Stimulated activated CD8-positive, alpha-beta memory T cell treated with anti-CD3 and anti-CD28 coated beads, Interleukin-7, amount 100 ng/mL, for 48 hours (primary cell): Measurements from ENCODE around the gene TNFAIP8L1.
"Not testable (repeated sequence)": the region's sequence is repeated elsewhere in the genome, so short reads cannot be mapped to it uniquely, and the experiment has no call there.

Experiments used
- DNase-seq, 2 donors: peaks; one replicate each; pipeline ENCODE4 v3.0.0-alpha.2; 2020; ENCODE audit warnings: low read depth in 1 of 2; ENCODE audit errors: extremely low read depth in 1 of 2

Gene TNFAIP8L1

DNA sequence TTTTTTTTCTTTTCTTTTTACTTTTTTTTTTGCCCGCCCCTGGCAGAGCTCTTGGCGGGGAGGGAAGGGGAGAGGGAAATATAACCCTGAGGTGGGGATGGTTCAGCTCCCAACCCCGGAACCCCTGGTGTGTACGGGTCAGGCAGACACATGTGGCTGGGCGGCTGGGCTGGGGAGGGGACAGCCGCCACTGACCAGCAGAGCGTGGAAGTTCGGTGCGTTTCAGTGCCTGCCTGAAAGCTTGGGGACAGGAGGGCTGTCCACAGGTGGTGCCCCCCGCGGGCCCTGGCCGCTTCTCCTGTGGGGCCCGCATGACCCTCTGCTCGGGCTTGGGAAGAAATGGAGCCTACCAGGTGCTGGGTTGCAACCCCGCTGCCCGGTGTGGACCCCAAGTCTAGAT, 36.0 kb downstream of the TNFAIP8L1 start:
- DNase-seq: no peak

DNA sequence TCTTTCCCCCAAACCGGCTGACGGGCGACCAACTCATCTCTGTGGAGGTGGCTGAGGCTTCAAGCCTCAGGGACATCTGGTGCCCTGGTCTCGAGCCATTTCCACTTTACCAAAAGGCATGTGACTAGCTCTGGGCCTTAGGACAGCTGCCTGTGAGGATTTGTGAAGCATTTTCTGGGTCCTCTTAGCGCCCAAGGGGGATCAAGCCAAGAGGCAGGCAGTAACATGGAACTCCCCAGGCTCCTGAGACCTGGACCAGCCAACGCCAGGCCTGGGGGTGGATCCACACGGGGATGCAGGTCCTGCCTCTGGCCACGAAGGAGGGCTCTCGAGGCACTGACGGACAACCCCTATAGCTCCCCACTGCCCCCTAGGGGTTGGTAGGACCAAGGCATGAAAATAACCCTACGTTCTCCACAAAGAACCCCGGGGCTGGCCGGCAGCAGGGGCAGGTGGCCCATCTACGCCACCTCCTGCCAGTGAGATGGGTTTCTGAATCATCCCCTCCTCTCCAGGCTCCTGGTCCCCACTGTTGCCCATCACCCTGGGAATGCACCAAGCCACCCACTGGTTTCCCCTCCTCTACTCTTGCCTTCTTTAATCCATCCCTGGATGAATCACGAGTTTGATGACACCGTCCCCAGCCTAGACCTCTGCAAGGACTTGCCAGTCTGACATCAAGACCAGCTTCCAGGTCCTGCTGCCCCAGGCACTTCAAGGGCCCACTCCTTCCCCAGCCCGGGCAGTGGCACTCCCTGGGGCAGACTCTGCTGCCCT, 37.8 kb downstream of the TNFAIP8L1 start:
- DNase-seq: no peak

DNA sequence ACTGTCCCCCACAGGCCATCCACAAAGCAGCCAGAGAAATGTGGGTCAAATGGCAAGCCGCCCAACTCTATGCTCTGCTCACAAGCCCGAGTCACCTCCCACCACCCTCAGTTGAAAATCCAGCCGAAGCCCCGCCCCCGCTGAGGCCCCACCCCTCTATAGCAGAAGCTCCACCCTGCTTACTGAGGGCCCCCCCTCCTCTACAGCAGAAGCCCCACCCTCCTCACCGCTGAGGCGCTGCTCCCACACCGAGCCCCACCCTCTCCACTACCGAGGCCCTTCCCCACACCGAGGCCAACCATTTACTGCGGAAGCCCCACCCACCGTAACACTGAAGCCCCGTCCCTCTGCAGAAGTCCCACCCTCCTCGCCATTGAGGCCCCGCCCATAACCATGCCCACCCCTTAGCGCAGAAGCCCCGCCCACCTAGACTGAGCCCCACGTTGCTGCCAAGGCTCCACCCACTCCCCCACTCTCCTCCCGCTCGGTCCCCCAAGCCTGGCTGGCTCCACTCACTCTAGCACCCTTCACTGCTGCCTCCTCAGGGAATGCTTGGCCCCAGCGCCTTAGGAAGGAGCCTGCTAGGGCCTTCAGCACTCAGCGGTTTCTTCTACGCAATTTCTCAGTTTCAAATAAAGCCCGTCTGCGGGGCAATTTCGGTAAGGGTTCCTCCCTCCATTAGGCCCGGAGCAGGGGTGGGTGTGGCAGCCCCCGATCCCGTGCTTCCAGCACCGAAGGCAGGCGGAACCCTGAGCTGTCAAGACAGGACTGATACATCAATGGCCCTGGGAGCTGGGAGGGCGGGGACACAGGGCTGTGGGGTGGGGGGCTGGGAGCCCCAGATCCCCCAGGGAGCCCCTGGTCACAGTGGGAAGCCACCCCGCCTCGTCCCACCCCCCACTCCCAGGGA, 39.8 kb downstream of the TNFAIP8L1 start:
- DNase-seq: no peak

DNA sequence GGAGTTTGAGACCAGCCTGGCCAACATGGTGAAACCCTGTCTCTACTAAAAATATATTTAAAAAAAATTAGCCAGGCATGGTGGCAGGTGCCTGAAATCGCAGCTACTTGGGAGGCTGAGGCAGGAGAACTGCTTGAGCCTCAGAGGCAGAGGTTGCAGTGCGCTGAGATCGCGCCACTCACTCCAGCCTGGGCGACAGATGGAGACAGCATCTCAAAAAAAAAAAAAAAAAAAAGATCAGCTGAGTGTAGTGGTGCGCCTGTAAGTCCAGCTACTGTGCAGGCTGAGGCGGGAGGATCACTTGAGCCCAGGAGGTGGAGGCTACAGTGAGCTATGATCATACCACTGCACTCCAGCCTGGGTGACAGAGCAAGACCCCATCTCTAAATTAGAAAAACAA, 40.7 kb downstream of the TNFAIP8L1 start:
- not testable (repeated sequence) for DNase-seq

DNA sequence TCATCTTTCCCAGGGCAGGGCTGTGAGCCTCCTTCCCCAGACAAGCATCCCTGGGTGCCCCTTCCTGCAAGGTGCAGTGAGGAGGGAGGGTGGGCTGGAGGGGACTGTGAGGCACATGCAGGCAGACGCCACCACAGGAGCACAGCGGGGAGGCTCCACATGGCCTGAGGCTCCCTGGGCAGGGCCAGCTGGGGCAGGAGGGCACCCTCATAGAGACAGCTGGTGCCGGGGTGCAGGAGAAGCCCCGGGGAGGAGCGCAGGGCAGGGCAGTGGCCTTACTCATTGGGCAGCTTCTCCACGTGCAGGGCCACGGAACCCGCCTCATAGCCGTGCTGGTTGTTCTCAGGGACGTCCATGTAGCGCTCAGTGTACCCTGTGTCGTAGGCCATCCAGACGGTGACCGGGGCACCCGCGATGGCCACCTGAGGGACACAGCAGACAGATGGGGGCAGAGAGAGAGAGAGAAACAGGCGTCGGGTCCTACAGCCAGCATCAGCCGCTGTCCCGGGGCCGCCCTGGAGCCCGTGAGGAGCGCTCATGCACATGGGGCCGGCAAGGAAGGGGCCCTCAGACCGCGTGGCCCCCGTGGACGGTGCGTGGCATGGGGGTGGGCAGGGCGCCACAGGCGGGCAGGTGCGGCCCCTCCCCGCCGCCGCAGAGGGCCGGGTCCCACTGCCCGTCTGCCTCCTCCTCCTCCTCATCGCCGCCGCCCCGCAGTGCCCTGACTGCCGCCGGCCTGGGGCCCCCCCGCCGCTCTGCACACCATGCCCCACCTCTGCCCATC, 43.3 kb downstream of the TNFAIP8L1 start:
- no peak for DNase-seq

DNA sequence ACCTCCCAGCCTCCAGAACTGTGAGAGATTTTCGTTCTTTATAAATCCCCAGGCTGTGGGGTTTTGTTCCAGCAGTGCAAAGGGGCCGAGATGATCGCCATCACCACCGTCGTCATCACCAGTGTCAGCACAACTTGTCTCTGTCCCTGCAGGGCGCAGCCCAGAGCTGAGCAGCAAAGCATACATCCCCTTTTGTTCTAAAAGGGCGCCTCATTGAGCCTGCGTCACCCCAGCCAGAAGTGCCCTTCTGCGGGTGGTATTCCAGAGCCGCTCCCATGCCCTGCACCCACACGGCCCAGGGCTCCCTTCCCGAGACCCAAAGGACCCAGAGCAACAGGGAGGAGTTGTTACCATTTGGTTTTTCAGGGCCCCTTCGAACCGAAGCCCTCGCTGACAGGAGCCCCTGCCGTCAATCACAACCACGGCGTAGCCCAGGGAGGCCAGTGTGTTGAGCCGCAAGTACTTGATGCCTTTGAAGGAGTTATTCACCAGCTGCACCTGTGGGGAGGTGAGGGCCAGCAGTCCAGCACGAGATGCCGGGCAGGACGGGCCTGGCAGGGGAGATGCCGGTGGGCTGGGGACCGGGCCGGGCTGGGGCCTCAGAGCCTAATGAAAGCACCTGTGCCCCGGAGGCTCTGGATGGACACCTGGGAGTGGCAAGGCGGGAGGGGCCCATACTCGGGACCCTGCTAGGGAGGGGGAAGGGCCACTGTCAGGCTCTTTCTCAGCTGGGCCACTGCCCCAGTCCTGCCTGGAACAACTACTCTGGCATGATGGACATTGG, 45.2 kb downstream of the TNFAIP8L1 start:
- no peak for DNase-seq

DNA sequence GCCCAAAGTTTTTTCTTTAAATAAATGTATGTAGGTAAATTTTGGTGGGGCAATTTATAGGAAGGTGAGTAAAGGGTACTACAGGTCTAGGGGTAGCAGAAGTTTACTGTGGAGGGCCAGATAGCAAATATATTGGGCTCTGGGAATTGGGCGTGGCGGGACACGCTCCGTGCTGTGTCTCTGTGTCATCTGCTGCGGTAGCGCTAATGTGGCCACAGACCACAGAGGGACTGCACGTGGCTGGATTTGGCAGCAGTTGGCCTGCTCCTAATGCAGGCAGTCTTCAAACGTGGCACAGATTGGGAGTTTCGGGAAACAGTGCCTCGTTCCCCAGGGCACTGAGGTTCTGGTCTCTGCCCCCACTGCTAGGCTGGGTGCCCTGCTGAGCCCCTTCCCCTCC, 47.4 kb downstream of the TNFAIP8L1 start:
- DNase-seq: no peak

DNA sequence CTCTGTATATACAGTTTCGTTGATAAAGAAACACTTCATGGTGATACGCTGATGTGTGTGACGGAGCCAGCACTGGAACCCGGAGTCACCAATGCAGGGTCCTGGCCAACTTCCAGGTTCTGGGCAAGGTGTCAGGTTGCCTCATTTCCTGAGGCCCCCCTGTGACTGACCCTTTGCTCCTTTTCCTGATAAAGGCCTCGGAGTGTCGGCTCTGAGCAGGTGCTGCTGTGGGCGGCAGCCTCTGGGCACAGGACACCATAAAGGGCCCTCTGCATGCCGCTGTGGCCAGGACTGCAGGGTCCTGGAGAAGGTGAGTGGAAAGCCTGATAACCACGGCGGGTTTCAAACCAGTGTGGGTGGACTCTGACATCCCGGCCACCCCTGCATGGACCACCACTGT, 48.1 kb downstream of the TNFAIP8L1 start:
- DNase-seq: no peak

DNA sequence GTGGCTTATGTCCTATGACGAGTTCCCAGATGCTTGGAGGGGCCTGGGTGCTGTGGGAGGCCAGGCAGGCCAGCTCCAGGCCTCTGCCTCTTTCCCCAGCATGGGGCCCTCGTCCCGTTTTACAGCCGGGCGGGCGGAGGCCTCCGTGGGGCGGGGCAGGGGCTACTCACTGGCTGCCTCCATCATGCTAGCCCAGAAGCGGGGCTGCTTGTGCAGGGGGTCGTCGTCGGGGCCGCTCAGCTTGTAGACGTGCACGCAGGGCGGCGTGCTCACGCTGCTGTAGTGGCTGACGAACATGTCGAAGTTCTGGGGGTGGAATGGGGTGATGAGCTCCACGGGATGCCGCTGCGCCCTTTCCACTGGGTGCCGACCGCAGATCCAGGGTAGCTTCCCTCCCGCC, 49.3 kb downstream of the TNFAIP8L1 start:
- no peak for DNase-seq

DNA sequence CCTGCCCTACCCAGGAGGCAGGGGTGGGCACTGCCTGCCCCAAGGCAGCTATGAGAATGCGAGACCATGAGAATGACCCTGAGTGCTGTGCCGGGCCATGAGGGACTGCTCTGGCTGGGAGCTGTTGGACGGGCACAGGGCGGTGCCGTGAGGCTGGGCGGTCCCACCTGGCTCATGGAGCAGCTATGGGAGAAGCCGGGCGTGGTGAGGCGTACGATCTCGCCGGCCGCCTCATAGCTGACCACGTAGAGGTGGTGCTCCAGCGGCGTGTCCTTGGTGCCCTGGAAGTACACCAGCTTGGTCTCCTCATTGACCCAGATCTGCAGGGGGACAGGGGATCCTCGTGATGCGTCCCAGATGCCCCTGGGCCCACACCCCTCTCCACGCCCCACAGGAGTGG, 50.1 kb downstream of the TNFAIP8L1 start:
- no peak for DNase-seq

DNA sequence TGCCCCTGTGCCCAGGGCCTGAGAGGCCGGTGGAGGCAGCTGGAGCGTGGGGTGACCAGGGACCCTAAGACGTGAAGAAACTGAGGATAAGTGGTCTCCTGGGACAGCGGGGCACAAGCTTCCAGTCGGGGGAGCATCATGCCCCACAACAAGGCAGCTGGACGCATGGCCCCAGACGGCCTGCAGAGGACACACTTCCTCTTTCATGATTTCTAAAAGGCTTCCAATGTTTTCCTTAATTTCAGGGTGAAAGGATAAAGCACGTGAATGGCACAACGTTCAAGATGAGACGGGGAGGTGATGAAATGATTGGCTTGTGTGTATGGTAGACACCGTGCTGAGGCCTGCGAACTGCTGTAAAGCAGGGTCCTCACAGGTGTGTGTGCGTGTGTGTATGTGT, 51.0 kb downstream of the TNFAIP8L1 start:
- no peak for DNase-seq

DNA sequence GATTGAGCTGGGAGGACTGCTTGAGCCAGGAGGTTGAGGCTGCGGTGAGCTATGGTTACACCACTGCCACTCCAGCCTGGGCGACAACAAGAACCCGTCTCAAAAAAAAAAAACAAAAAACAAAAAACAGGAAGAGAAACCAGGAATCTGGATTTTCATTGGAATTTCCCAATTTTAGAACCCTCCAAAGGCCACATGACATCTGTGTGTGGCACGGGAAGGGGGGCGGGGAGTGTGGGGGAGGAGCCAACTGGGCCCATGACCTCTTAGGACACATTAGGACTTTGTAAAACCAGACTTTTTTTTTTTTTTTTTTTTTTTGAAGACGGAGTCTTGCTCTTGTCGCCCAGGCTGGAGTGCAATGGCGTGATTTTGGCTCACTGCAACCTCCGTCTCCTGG, 52.1 kb downstream of the TNFAIP8L1 start:
- DNase-seq: no peak

DNA sequence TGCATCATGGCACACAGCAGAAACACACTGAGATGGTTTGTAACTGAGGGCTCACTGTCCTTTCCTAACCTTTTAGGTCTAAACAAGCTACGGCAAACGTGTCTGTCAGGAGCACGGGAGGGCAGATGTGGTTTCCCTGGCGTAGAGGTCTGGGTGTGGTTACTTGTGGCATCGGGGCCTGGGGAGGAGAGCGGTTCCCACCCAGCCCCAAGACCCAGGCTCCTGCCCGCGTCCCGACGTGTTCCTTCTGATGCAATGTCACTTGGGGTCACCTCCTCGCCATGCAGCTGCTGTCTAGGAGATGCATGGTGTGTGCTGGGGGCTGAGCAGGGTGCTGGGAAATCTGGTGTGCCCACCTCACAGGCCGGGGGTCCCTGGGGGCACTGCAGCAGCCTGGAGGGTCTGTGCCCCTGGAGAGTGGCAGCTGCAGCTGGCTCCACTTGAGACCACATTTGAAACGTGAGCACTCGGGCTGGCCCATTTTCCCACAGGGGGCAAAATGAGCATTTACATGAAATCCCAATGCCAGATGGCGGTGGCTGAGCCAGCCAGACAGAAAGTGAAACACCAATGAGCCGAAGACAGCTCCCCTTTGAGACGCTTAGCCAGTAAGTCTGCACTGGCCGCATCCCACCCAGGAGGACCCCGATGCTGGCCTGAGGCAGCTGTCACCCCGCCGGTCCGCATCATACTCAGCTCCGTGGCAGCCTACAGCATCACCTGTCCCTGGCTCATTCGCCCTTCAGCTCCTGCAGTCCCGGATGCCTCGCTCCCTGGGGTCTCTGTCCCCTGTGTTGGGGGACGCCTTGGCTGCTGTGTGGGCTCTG, 53.1 kb downstream of the TNFAIP8L1 start:
- DNase-seq: no peak

DNA sequence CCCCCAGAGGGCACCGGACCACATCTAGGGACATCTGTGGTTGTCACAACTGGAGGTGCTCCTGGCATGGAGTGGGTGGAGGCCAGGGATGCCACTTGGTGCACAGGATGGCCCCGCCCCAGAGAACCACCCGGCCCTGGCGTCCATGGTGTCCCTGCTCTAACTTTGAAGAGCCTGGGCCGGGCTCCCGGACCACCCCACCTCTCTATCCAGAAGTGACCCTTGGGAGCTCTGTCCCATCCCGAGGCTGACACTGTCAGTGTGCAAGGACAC, 53.7 kb downstream of the TNFAIP8L1 start:
- no peak for DNase-seq

DNA sequence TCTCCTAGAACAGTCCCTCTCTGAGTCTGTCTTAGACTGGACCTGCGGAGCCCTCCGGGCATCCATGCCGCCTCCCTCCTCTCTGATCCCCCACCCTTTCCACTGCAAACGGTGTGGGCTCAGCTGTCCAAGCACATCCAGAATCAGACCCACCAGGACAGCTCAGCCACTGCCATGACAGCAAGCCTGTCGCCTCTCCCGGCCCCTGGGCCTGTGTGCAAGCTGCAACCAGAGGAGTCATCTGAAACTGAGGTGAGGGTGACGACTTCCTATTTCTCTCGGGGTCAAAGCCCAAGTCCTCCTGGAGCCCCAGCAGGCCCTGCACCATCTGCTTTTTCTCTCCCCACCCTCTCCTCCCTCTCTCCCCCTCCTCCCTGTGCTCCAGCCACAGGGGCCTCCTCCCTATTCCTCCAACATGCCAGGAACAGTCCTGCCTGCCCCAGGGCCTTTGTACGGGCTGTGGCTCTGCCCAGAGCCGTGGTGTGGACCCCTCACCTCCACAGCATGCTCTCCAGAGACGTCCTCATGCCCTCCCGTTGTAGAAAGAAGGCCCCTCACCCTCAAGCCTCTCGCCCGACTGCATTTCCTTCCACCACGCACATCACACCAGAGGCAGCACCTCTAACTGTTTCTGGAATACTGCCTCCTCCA, 54.3 kb downstream of the TNFAIP8L1 start:
- DNase-seq: no peak

DNA sequence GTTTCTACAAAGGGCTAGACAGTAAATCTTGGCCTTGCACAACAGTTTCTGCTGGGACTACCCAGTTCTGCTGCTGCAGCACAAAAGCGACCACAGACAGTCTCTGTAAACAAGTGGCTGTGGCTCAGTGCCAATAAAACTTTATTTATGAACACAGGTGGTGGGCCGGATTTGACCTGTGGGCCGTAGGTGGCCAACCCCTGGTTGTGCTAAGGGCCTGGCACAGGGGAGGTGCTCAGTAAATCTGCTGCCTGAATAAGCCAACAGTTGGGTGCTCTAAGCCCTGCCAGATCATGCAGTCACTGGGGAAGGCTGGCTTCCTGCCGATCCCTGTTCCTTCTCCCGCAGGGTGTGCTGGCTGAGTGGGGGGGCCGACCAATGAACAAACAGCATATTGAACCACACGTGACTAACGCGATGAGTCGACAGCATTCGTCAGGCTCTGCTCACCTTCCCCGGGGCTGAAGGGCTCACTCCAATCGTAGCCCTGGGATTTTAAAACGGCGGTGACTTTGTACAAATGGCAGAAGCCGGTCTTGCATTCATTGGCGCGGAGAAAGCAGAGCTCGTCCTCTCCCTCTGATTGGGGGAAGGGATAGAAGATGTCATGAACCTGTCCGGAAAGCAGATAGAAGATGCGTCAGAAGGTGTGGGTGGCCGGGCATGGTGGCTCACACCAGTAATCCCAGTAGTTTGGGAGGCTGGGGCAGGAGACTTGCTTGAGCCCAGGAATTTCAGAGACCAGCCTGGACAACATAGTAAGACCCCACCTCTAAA, 55.1 kb downstream of the TNFAIP8L1 start:
- DNase-seq: no peak

DNA sequence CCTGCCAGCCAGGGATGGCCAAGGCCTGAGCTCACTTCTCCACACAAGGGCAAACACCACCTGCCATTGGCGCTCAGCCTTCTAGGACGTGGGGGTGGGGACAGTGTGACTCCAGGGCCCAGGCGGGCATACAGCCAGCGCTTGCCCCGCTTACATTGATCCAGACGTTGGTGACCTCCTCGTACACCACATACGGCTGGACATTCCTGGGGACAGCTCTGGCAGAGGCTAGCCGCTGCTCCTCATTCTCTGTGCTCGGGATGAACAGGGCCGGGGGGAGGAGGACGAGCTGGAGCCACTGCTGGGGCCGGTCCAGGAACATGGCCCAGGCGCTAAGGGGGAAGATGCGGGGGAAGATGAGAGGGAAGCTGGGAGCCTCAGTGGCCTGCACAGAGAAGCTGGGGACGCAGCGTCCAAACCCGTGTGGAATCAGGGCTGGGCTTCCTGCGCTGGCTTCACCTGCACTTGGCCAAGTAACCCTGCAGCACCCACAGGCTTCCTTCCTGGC, 56.0 kb downstream of the TNFAIP8L1 start:
- DNase-seq: no peak

DNA sequence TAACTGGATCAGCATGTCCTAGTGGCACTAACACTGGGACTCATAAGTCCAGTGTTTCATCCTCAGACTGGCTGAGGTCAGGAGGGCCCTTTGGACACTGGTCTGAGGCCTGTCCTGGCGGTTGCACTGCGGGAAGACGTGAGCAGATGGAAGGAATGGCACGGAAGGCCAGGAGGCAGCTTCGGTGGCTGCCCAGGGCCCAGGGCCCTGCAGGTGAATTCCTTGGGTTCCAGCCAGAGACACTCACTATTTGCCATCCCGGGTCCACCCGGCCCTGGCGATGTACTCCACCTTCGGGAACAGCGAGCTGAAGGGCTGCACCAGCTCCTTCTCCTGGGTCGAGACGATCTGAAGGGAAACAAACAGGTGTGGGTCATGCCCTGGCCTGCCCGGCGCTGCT, 58.0 kb downstream of the TNFAIP8L1 start:
- DNase-seq: no peak
